ENCODE data around the gene TCF4. TPM values are rescaled to one million over a fixed set of nuclear protein-coding genes. Genes with fewer than 3 reads are reported as not detected.

Gene TCF4
- total and polyA plus RNA-seq, 9 donors, result 50.9 to 167 (median 116) TPM

DNA sequence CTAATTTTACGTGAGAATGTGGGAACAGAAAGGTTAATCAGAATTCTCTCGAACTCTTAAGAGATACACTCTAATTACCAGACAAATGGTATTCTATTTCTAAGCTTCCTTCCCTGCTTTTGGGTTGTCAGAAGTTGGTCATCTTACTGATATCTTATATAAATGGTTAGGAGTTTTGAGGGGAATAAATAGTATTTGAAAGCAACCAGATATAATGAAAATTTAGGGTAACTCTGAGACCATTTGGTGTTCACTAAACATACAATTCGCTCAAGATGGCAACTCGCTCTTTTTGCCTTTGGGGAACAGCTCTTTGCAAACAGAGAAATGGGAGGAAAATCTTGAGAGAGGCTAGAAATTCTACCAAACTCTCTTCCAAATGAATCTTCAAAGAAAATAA is 250.9 kb downstream of the TCF4 start:
- Histone ChIP-seq H3K4me1 (ENCODE audit: control insufficient read depth, insufficient read depth, low read length) (peaks cover 11% of the 10 kb centered on the region), H3K9me3 (replicated peaks; ENCODE audit: control insufficient read depth, low read depth, low read length) (no peaks in the 10 kb centered on the region), H3K4me3 (ENCODE audit: low read length) (no peak overlapping the region), H3K27me3 (ENCODE audit: control insufficient read depth, insufficient read depth, low read length) (no peaks in the 10 kb centered on the region), H3K36me3 (ENCODE audit: control insufficient read depth, insufficient read depth, low read length) (no peaks in the 10 kb centered on the region), H3K27ac (ENCODE audit: low read length) (peak overlapping the region; percentile 83)
- WGBS (ENCODE audit: insufficient coverage), result no CpG with 5 or more reads among the region's 4 CpGs
- DNase-seq, result no peak

DNA sequence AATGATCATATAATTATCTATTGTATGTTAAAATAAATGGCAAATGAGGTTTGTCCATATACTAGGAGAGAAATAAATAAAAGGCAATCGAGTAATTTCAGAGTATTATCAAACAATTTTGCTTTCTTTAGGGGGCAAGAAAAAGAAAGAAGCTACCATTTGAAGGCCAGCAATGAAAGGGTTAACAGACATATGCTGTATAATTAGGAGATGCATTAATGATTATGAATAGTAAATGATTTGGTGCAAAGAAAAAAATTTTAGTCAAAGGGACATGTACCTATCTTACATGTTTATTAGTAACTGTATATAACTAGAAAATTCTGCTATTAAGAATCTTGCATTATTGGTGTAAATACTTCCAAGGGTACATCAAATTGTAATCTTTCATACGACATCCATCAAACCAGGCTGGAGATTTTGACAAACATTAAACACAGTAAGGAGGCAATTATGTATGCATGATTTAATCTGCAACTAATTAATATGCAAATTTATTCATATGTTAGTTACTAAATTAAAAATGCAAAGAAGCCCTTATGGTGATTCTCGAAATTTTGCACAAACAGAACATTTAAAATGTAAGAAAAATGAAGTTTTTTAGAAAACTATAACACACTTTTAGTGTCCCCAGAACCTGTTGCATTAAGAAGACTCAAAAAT is 251.4 kb downstream of the TCF4 start:
- no CpG with 5 or more reads among the region's 3 CpGs for WGBS (ENCODE audit: insufficient coverage)
- no peaks in the 10 kb centered on the region for H3K9me3 ChIP-seq (replicated peaks; ENCODE audit: control insufficient read depth, low read depth, low read length)
- no peak overlapping the region for H3K27ac ChIP-seq (ENCODE audit: low read length)
- H3K4me1 ChIP-seq (ENCODE audit: control insufficient read depth, insufficient read depth, low read length), result peaks cover 11% of the 10 kb centered on the region
- H3K36me3 ChIP-seq (ENCODE audit: control insufficient read depth, insufficient read depth, low read length), result no peaks in the 10 kb centered on the region
- no peaks in the 10 kb centered on the region for H3K27me3 ChIP-seq (ENCODE audit: control insufficient read depth, insufficient read depth, low read length)
- DNase-seq, result no peak
- H3K4me3 ChIP-seq (ENCODE audit: low read length), result no peak overlapping the region

DNA sequence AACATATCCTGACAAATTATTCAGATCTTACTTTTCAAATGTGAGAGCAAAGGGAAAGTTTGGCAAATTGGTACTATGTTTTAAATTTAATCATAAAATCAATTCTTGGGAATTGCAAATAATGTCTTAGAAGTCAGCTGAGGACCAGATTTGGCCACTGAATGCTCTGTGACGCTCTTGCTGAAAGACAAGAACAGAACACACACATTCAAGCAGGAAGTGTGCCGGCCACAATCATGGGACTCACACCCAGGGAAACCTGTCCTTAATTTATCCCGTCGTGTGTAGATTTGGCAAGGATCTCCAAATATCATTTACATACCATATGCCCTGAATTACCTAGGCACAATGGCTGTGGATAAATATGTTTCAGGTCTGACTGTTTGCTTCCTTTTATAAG is 253.1 kb downstream of the TCF4 start:
- no peaks in the 10 kb centered on the region for H3K9me3 ChIP-seq (replicated peaks; ENCODE audit: control insufficient read depth, low read depth, low read length)
- peak; percentile 71 for DNase-seq
- no peaks in the 10 kb centered on the region for H3K36me3 ChIP-seq (ENCODE audit: control insufficient read depth, insufficient read depth, low read length)
- H3K4me1 ChIP-seq (ENCODE audit: control insufficient read depth, insufficient read depth, low read length), result peaks cover 10% of the 10 kb centered on the region
- H3K4me3 ChIP-seq (ENCODE audit: low read length), result no peak overlapping the region
- no peak overlapping the region for H3K27ac ChIP-seq (ENCODE audit: low read length)
- no peaks in the 10 kb centered on the region for H3K27me3 ChIP-seq (ENCODE audit: control insufficient read depth, insufficient read depth, low read length)
- WGBS (ENCODE audit: insufficient coverage), result no CpG with 5 or more reads among the region's 4 CpGs

- DNase-seq, result no peak
- Histone ChIP-seq H3K4me1 (ENCODE audit: control insufficient read depth, insufficient read depth, low read length) (peaks cover 2% of the 10 kb centered on the region), H3K36me3 (ENCODE audit: control insufficient read depth, insufficient read depth, low read length) (no peaks in the 10 kb centered on the region), H3K9me3 (replicated peaks; ENCODE audit: control insufficient read depth, low read depth, low read length) (no peaks in the 10 kb centered on the region), H3K27me3 (ENCODE audit: control insufficient read depth, insufficient read depth, low read length) (no peaks in the 10 kb centered on the region), H3K27ac (ENCODE audit: low read length) (no peak overlapping the region), H3K4me3 (ENCODE audit: low read length) (no peak overlapping the region)
- WGBS (ENCODE audit: insufficient coverage), result no CpG with 5 or more reads among the region's 2 CpGs
These were observed 256.7 kb downstream of the TCF4 start for GRCh38 chr18:55331301-55331700.

- H3K9me3 ChIP-seq (replicated peaks; ENCODE audit: control insufficient read depth, low read depth, low read length), result no peaks in the 10 kb centered on the region
- H3K27ac ChIP-seq (ENCODE audit: low read length), result peak overlapping the region; percentile 72
- H3K4me3 ChIP-seq (ENCODE audit: low read length), result no peak overlapping the region
- H3K4me1 ChIP-seq (ENCODE audit: control insufficient read depth, insufficient read depth, low read length), result peaks cover 7% of the 10 kb centered on the region
- whole genome bisulfite sequencing (ENCODE audit: insufficient coverage), result 91% methylated on average over 3 of the region's 4 CpGs
- H3K27me3 ChIP-seq (ENCODE audit: control insufficient read depth, insufficient read depth, low read length), result no peaks in the 10 kb centered on the region
- no peaks in the 10 kb centered on the region for H3K36me3 ChIP-seq (ENCODE audit: control insufficient read depth, insufficient read depth, low read length)
- peak; percentile 74 for DNase-seq
These were observed 259.7 kb downstream of the TCF4 start for GRCh38 chr18:55328301-55328700.

DNA sequence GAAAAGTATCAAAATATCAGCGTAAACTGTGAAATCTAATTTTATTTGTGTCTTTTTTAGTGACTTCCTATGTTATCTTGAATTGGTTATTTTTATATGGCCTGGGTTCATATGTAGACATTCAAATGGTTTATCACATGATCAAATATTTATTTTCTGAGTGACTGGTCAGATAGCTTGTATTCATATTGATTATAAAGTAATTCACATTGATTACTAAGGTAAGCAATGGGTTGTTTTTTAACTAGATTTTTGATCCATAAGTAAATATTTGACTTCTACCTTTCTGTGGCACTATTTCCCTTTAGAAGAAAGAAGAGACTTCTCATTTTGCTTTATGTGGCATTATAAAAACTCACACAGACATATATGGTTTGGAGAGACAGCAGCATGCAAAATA is 260.5 kb downstream of the TCF4 start:
- H3K27me3 ChIP-seq (ENCODE audit: control insufficient read depth, insufficient read depth, low read length), result no peaks in the 10 kb centered on the region
- H3K36me3 ChIP-seq (ENCODE audit: control insufficient read depth, insufficient read depth, low read length), result no peaks in the 10 kb centered on the region
- no peak overlapping the region for H3K4me3 ChIP-seq (ENCODE audit: low read length)
- WGBS (ENCODE audit: insufficient coverage), result no CpG with 5 or more reads among the region's 1 CpG
- no peaks in the 10 kb centered on the region for H3K9me3 ChIP-seq (replicated peaks; ENCODE audit: control insufficient read depth, low read depth, low read length)
- H3K4me1 ChIP-seq (ENCODE audit: control insufficient read depth, insufficient read depth, low read length), result peaks cover 8% of the 10 kb centered on the region
- no peak overlapping the region for H3K27ac ChIP-seq (ENCODE audit: low read length)
- no peak for DNase-seq

DNA sequence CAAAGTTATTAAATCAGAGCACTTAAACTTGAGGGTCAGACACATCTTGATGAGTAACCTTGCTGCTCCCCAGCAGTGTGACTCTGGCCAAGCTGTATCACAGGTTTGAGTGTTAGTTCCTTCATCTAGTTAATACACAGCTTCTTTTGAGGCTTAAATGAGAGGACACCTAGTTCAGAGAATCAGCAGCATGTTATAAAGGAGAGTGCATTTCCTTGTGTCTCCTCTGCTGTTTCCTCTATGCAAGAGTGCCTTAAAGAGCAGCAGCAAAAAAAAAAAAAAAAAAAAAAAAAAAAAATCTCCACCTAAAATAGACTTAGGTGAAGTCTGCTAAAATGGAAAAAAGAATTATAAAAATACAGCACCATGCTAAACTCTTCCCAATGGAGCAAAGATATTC is 261.9 kb downstream of the TCF4 start:
- DNase-seq, result no peak
- Histone ChIP-seq H3K27ac (ENCODE audit: low read length) (no peak overlapping the region), H3K4me1 (ENCODE audit: control insufficient read depth, insufficient read depth, low read length) (peaks cover 8% of the 10 kb centered on the region), H3K4me3 (ENCODE audit: low read length) (no peak overlapping the region), H3K27me3 (ENCODE audit: control insufficient read depth, insufficient read depth, low read length) (no peaks in the 10 kb centered on the region), H3K9me3 (replicated peaks; ENCODE audit: control insufficient read depth, low read depth, low read length) (no peaks in the 10 kb centered on the region), H3K36me3 (ENCODE audit: control insufficient read depth, insufficient read depth, low read length) (no peaks in the 10 kb centered on the region)

DNA sequence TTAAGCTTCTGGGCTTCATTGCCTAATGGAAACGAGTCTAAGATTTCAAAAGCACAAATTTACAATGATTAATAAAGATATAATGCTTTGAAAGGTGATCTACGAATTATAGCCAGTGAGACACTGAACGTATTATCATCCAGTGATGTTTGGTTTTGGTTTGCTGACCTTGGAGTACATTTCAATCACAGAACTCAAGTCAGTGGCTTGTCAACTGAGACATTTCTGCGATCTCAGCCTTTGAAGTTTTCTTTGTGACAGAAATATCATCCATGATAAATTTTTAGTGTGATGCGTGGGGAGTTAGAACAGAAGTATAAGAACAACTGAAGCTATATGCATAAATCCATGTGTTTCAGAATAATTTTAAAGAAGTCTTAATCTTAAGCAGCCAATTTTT is 263.8 kb downstream of the TCF4 start:
- no peak overlapping the region for H3K4me3 ChIP-seq (ENCODE audit: low read length)
- DNase-seq, result no peak
- peak overlapping the region; percentile 98 for H3K27ac ChIP-seq (ENCODE audit: low read length)
- H3K4me1 ChIP-seq (ENCODE audit: control insufficient read depth, insufficient read depth, low read length), result peaks cover 6% of the 10 kb centered on the region
- H3K27me3 ChIP-seq (ENCODE audit: control insufficient read depth, insufficient read depth, low read length), result no peaks in the 10 kb centered on the region
- no peaks in the 10 kb centered on the region for H3K9me3 ChIP-seq (replicated peaks; ENCODE audit: control insufficient read depth, low read depth, low read length)
- H3K36me3 ChIP-seq (ENCODE audit: control insufficient read depth, insufficient read depth, low read length), result no peaks in the 10 kb centered on the region
- no CpG with 5 or more reads among the region's 5 CpGs for WGBS (ENCODE audit: insufficient coverage)

DNA sequence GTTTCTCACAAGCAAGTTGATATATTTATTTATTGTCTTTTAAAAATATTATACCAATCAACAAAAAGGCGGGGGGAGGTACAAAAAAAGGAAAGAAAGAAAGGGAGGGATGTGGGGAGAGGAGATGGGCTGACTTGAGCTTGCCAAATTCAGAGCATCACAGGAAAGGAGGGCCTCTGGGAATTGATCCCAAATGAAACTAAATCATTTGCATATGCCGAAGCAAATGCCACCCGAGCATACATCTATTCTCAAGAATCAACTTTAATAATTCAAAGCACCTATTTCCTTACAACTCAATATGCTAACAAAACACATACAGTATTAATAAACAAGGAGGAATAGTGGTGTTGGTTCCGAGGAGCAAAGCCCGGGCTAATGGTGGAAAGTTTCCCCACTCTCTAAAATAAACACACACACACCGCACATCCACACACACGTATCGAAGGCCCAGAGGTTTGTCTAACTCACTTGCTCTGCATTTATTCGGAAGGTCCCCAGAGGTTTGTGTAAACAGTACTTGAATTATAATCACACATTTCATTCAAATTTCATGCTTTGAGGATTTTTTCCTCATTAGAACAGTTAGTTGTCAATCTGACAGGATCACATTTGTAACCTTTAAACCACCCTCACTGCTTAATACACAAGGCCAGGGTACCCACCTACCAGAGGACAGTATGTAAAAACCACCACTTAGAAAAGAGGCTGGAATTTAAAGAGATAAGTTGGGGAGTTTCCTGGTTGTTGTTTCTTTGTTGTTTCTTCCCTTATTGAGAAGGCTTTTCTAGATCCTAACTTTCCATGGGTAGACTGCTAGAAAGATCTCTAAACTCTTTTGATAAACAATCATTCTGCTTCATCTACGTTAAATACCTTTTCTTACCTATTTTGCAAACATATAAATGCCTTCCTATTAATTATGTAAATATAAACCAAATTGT is 264.7 kb downstream of the TCF4 start:
- DNase-seq, result peak; percentile 86
- H3K4me3 ChIP-seq (ENCODE audit: low read length), result peak overlapping the region; percentile 77
- no peaks in the 10 kb centered on the region for H3K27me3 ChIP-seq (ENCODE audit: control insufficient read depth, insufficient read depth, low read length)
- H3K36me3 ChIP-seq (ENCODE audit: control insufficient read depth, insufficient read depth, low read length), result no peaks in the 10 kb centered on the region
- peak overlapping the region; percentile 98 for H3K27ac ChIP-seq (ENCODE audit: low read length)
- no peaks in the 10 kb centered on the region for H3K9me3 ChIP-seq (replicated peaks; ENCODE audit: control insufficient read depth, low read depth, low read length)
- H3K4me1 ChIP-seq (ENCODE audit: control insufficient read depth, insufficient read depth, low read length), result peaks cover 6% of the 10 kb centered on the region
- no CpG with 5 or more reads among the region's 10 CpGs for WGBS (ENCODE audit: insufficient coverage)

DNA sequence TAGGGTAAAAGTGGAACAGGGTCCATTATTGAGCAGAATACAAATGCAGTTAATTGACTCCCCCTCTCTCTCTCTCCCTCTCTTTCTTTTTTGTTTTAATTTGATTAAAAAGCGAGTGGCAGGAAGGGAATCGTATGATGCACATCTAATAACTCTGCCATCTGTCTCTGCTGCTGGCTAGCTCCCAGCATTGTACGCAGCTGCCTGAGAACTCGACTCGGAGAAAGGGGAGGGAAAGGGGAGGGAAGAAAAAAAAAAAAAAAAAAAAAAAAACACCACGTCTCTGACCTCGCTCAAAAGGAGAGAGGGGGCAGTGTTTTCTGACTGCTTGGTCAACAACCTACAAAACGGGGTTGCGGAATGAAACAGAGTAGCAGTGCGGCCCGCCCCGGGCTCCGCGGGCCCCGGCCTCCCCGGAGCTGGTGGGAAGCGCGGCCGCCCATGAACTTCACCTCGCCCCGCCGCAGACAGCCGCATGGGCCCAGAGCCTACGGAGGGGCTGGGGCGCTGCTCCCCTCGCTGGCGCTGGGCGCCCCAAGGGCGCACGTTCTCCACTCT is 265.7 kb downstream of the TCF4 start:
- peak; percentile 99 for DNase-seq
- H3K4me3 ChIP-seq (ENCODE audit: low read length), result peak overlapping the region; percentile 77
- no peaks in the 10 kb centered on the region for H3K9me3 ChIP-seq (replicated peaks; ENCODE audit: control insufficient read depth, low read depth, low read length)
- peak overlapping the region; percentile 98 for H3K27ac ChIP-seq (ENCODE audit: low read length)
- no peaks in the 10 kb centered on the region for H3K36me3 ChIP-seq (ENCODE audit: control insufficient read depth, insufficient read depth, low read length)
- H3K27me3 ChIP-seq (ENCODE audit: control insufficient read depth, insufficient read depth, low read length), result no peaks in the 10 kb centered on the region
- under 1% methylated on average over 23 of the region's 30 CpGs for WGBS (ENCODE audit: insufficient coverage)
- H3K4me1 ChIP-seq (ENCODE audit: control insufficient read depth, insufficient read depth, low read length), result peaks cover 6% of the 10 kb centered on the region
